Stimulated activated CD4-positive, alpha-beta T cell treated with anti-CD3 and anti-CD28 coated beads, TNF-alpha, amount 100 ng/mL, for 24 hours (primary cell): ENCODE results near the gene TOMM6.

Experiments used
- DNase-seq, 3 experiments: peaks; one replicate each; pipeline ENCODE4 v3.0.0-alpha.2; 2020; ENCODE audit warnings: low read depth in 3 of 3

The TOMM6 gene

DNA sequence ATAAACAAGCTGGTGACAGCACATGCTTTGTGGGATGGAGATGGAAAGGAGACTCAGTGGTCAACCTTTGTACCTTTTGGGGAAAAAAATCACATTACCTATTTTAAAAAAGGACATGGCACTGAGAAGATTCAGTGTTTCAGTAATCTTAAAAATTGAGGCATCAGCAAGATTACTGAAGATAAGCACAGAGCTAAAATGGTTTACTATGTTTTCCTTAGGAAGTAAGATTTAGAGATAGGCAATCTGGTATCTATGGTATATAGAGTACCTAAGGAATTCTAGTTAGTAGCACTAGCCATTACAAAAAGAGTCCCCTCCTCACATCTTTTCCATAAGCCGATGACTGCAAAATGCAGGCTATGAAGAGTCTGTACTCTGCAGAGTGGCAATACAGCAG is 35.7 kb downstream of the TOMM6 start:
- DNase-seq = no peak

DNA sequence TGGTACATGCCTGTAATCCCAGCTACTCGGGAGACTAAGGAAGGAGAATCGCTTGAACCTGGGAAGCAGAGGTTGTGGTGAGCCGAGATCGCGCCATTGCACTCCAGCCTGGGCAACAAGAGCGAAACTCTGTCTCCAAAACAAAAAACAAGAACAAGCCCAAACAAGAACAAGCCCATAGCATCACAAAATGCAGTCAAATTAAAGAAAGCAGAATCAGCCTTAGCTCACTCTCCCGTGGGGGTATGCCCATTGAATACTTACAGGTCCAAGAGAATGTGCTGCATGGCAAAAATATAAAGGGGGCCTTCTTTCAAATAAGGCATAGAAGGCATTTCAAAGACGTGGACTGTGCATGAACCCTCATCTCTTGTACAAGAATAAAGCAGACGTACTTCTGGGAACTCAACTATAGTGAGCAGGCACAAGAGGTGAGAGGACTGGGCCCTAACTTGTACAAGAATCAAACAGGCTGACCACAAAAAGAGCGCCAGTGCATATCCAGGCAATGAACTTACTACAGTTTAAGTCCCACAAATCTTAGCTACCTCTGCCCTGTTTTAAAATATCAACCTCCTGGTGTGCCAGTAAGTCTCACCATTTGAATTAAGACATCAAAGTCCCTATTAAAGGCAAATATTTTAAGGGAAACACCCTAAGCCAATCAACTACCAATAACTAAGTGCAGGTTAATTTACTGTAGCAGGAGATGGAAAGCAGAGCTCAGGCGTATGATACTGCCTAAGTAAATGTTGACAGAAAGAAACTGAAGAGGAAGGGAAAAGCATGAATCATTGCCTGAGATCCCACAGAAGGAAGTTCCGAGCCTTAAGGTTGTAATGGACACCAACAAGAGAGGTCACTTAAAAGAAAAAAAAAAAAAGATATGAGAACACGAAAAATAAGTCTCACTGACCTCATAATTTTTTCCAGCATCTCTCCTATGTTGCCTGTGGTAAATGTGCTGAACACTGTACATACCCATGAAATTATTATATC is 37.4 kb downstream of the TOMM6 start:
- no peak for DNase-seq

DNA sequence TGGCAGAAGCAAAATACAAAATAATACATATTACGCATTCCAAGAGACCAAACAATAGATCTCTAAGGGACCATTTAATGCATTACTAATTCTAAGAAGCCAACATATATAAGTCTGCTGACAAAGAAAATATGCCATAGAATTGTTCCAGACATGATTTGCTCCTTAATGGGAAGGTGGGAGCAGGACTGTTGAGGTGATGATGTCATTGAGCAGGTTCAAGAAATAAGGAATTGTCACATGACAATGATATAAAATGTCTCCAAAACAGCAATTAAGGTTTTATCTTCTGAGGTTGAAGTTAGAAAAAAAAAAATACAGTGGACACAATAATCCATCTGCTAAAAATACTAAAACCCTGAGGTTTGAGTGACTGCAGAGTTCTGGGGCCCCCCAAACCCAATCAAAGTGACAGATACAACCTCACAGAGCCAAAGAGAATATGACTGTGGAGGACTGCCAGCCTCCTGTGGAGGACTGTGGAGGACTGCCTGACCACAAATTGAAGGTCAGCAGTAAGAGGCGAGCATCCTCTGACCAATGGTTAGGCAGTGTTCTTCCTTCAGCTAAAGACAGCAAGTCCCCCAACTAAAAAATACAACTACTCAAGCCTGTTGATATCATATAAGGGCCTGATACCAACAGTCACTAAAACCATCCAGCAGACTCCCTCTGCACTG is 39.0 kb downstream of the TOMM6 start:
- DNase-seq = no peak

DNA sequence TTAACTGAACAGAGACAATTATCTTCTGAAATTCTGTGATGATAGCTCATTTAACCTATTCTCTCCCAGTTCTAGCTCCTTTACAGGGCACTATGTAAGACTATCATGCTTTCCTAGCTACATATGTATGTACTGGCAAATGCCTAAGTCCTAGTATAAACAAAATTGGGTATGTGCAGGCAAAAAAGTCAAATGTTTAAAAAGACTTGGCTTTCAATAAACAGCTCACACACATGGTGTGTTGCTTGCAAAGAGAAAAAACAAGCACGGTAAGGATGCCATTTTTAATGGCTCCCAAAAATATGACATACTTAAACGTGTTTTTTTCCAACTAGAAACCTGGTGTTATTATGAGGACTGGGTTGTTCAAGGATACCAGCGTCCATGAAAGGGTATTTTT is 44.8 kb downstream of the TOMM6 start:
- no peak for DNase-seq

DNA sequence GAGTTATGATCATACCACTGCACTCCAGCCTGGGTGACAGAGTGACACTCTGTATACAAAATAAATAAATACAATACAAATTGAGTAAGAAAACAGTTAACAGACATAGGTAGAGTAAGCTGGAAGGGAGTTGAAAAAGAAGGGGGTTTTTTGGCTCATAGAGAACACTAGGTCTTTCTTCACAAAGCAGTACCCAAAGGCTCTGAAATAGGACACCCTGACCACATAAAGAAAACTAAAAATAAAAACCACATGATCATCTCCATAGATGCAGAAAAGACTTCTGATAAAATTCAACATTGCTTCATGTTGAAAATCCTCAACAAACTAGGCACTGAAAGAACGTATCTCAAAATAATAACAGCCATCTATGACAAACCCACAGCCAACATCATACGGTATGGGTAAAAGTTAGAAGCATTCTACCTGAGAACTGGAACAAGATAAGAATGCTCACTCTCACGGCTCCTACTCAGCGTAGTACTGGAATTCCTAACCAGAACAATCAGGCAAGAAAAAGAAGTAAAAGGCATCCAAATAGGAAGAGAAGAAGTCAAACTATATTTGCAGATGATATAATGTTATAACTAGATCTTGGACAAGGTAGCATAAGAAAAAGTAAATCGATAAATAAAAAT is 48.6 kb downstream of the TOMM6 start:
- DNase-seq = no peak

DNA sequence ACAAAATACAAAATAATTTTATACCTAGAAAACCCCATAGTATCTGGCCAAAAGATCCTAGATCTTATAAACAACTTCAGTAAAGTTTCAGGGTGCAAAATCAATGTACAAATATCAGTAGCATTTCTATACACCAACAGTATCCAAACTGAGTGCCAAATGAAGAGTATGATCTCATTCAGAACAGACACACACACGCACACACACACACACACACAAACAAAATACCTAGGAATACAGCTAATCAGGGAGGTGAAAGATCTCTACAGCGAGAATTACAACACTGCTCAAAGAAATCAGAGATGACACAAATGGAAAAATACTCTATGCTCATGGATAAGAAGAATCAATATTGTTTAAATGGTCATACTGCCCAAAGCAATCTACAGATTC is 49.2 kb downstream of the TOMM6 start:
- DNase-seq = no peak
